Right lobe of liver (tissue), 6 donors: ENCODE measurements around the gene FLOT1. TPM values are rescaled to one million over a fixed set of nuclear protein-coding genes. Genes with fewer than 3 reads are reported as not detected.

Source experiments
- ATAC-seq, 4 donors: fragments of 200-7000 bp; cut with Tn5 transposase; one replicate each; pipeline ENCODE4 v1.9.1; 2020; ENCODE audit warnings: mild to moderate bottlenecking in 4 of 4, moderate library complexity in 4 of 4
- DNase-seq, 3 donors: peaks; one replicate each; pipeline ENCODE4 v3.0.0-alpha.2; 2020
- H3K27ac ChIP-seq, 3 donors: fragments of 200-600 bp; one replicate each; pipeline ENCODE4 v1.8.0; 2022
- H3K27me3 ChIP-seq, 2 donors: fragments of 200-600 bp; one replicate each; pipeline ENCODE4 v1.8.0; 2022
- H3K36me3 ChIP-seq, 4 donors: fragments of 200-600 bp; sonication (generic) in 1 of 4; one replicate each; pipeline versions ENCODE4 v1.5.1 to v1.8.0; 2017 to 2022; ENCODE audit warnings: control low read depth in 1 of 4
- H3K4me1 ChIP-seq, 4 donors: fragments of 200-600 bp; sonication (generic) in 1 of 4; one replicate each; pipeline versions ENCODE4 v1.5.1 to v1.8.0; 2017 to 2022; ENCODE audit warnings: control low read depth in 1 of 4
- H3K4me3 ChIP-seq, 3 donors: fragments of 200-600 bp; one replicate each; pipeline ENCODE4 v1.8.0; 2022
- H3K9me3 ChIP-seq, 4 donors: fragments of 200-600 bp; sonication (generic) in 1 of 4; one replicate each; pipeline versions ENCODE4 v1.5.1 to v1.8.0; 2017 to 2022; ENCODE audit warnings: control low read depth in 1 of 4
- POLR2A ChIP-seq: fragments of 450-650 bp; IDR thresholded peaks from one replicate; pipeline ENCODE4 v1.6.1; 2017; ENCODE audit warnings: antibody characterized with exemption, mild to moderate bottlenecking
- WGBS: methylation state at CpG from one replicate; pipeline ENCODE4 v1.1.6; 2018; ENCODE audit warnings: low coverage, low lambda C conversion rate; ENCODE audit not compliant: insufficient coverage; ENCODE audit errors: missing lambda C conversion rate; 5-methylcytosine and 5-hydroxymethylcytosine counted together
- intact Hi-C, 2 donors: fragments of 100-400 bp; cut with DNase I; formaldehyde crosslinking; loops; one replicate each; pipeline versions ENCODE4 v1.11.2 to v1.14.1; 2022
- total RNA-seq, 6 experiments: library from RNA; depleted of rRNA in 2 of 6; stranded (reverse); fragments of >200 nt in 2 of 6; fragmentation: NEBNext Ultra II Directional in 3 of 6; extraction: Animal tissue kit (Norgen Biotek cat#: 25700) in 3 of 6; gene quantifications; one replicate each; pipeline versions ENCODE4 v1.1.0 to v1.2.4, GENCODE V29; 2016 to 2023
- TF ChIP-seq, protein P1 (sequence below), 4 donors: fragments of 200-600 bp in 3 of 4; fragments of 450-650 bp in 1 of 4; IDR thresholded peaks; one replicate each; pipeline versions ENCODE4 v1.5.1 to v1.8.0; 2016 to 2022; ENCODE audit warnings: antibody characterized with exemption in 4 of 4, mild to moderate bottlenecking in 2 of 4
- donor health status: DM: no; HTN: yes; CAD: no.
- donor health status: DM: no; HTN: no; CAD: no.
- donor health status: DM: no; HTN: no; CAD: no.
- donor health status: DM: no; HTN: yes; CAD: no.
- donor health status: DM: no; HTN: yes; CAD: no.

FLOT1 gene
- total RNA-seq, 6 experiments from 2014 or later: 37.1 to 92.2 (median 73.5) TPM

DNA sequence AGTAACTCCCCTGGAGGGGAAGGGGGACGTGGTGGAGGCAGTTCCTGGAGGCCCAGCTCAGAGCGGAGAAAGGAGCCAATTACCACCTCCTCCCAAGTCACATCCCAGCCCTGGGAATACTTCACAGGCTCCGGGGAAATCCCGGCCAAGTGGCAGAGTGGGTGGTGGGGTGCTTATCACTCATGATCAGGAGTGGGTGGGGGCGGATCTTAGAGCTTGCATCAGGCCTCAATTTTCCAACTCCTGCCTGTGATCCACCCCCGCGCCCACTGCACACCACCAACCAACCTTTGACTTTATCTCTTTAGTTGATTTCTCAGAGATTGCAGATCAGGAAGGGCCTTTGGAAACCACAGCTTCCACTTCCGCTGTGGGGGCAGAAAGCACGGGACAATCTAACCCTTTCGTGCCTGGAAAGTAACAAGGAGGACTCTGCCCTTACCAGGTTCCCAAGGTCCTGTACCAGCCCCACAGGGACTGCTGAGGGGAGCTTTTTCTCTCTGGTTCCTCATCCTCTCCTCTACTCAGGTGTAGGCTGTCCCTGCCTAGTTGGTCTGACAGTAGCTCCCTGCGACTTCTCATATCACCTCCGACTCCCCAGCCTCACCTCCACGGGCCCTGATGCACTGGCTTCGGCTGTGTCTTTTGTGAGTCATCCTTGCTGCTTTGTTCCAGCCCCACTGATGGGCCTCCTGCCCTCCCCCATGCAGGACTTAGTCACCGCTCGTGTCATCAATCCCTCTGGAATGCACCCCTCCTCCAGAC is 26.8 kb upstream of the FLOT1 start:
- peak in 1 of 3 donors; percentile 83 for DNase-seq
- Histone ChIP-seq H3K27me3 (no peaks in the 10 kb centered on the region), H3K4me1 (peaks cover 0 to 22% (median 11%) of the 10 kb centered on the region in 4 donors), H3K9me3 (no peaks in the 10 kb centered on the region), H3K4me3 (no peak overlapping the region), H3K27ac (no peak overlapping the region), H3K36me3 (no peaks in the 10 kb centered on the region)
- intact Hi-C loops: no loop called here
- 25% methylated on average over 7 of the region's 16 CpGs for WGBS
- peak; percentile 20 to 83 (median 47) for ATAC-seq
- TF ChIP-seq, protein P1, sequence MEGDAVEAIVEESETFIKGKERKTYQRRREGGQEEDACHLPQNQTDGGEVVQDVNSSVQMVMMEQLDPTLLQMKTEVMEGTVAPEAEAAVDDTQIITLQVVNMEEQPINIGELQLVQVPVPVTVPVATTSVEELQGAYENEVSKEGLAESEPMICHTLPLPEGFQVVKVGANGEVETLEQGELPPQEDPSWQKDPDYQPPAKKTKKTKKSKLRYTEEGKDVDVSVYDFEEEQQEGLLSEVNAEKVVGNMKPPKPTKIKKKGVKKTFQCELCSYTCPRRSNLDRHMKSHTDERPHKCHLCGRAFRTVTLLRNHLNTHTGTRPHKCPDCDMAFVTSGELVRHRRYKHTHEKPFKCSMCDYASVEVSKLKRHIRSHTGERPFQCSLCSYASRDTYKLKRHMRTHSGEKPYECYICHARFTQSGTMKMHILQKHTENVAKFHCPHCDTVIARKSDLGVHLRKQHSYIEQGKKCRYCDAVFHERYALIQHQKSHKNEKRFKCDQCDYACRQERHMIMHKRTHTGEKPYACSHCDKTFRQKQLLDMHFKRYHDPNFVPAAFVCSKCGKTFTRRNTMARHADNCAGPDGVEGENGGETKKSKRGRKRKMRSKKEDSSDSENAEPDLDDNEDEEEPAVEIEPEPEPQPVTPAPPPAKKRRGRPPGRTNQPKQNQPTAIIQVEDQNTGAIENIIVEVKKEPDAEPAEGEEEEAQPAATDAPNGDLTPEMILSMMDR (IDR thresholded peaks at IDR 0.05): no peak
- TF ChIP-seq POLR2A: no peak

DNA sequence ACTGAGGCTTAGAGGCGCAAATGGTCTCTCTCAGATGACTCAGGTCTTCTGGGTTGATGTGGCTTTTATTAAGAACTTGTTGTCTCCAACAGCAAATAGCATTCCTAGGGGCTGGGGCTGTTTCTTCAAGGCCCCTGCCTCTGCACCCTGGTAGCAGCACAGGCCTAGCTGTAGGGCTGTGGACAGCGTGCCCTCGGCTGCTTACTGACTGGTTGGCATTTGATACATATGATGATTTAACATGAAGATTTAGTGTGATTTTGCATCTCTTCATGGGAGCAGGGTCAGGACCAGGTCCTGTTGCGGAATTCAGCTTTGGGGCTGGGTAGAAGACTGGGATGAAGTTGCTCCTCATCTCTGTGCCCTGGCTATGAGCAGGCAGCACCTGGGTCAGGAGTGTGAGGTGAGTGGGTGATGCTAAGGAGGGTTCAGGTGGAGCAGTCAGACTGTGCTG is 26.2 kb upstream of the FLOT1 start:
- H3K4me3 ChIP-seq: no peak overlapping the region
- H3K27ac ChIP-seq: no peak overlapping the region
- no peaks in the 10 kb centered on the region for H3K27me3 ChIP-seq
- DNase-seq: no peak
- no peaks in the 10 kb centered on the region for H3K36me3 ChIP-seq
- H3K9me3 ChIP-seq: no peaks in the 10 kb centered on the region
- H3K4me1 ChIP-seq: peaks cover 0 to 28% (median 14%) of the 10 kb centered on the region in 4 donors
- TF ChIP-seq, protein P1 (IDR thresholded peaks at IDR 0.05): no peak
- TF ChIP-seq POLR2A: no peak
- intact Hi-C loops: no loop called here
- WGBS: 100% methylated on average over 4 of the region's 4 CpGs
- no peak for ATAC-seq

DNA sequence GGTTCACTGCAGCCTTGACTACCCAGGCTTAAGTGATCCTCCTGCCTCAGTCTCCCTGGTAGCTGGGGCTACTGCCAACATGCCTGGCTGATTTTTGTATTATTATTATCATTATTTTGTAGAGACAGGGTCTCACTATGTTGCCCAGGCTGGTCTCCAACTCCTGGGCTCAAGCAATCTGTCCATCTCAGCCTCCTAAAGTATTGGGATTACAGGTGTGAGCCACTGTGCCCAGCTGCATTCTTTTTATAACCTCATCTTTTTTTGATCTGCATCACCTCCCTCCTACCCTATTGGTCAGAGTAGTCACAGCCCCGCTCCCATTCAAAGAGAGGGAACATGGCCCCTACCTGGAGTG is 25.4 kb upstream of the FLOT1 start:
- no peak overlapping the region for H3K27ac ChIP-seq
- WGBS: 100% methylated on average over 1 of the region's 1 CpG
- intact Hi-C loops: no loop called here

DNA sequence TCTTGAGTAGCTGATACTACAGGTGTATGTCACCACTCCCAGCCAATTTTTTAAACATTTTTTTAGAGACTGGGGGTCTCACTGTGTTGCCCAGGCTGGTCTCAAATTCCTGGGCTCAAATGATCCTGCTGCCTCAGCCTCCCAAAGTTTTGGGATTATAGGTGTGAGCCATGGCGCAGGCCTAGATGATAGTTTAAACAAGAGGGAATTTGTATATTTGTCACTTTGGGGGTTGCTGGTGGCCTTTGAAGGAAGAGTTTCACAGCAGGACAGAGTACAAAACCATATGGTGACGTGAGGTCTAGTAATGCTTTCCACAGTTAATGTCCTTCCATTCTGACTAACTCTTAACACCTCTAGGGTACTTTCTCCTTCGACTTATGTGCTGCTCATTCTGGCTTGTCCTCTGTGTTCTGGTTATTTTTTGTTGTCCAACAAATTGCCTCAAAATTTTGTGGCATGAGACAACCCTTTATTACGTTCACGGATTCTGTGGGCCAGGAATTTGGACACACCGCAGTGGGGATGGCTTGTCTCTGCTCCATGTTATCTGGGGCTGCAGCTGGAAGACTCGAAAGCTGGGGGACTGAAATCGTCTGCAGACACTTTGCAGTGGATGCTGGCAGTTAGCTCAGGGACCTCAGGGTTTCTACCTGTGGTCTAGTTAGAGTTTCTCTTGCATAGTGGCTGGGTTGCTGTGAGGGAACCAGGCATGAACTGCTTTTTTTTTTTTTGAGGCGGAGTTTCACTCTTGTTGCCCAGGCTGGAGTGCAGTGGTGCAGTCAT is 24.9 kb upstream of the FLOT1 start:
- WGBS: 94% methylated on average over 5 of the region's 9 CpGs
- intact Hi-C loops: no loop called here
- no peaks in the 10 kb centered on the region for H3K27me3 ChIP-seq
- no peak for DNase-seq
- H3K9me3 ChIP-seq: no peaks in the 10 kb centered on the region
- no peak for ATAC-seq
- no peaks in the 10 kb centered on the region for H3K36me3 ChIP-seq
- peaks cover 0 to 35% (median 14%) of the 10 kb centered on the region in 4 donors for H3K4me1 ChIP-seq
- H3K4me3 ChIP-seq: no peak overlapping the region
- TF ChIP-seq POLR2A: no peak
- TF ChIP-seq, protein P1 (IDR thresholded peaks at IDR 0.05): no peak
- peak overlapping the region in 1 of 3 donors; percentile 20 for H3K27ac ChIP-seq

More for the DNA sequence above, 25.4 kb upstream of the FLOT1 start:
- TF ChIP-seq, protein P1 (IDR thresholded peaks at IDR 0.05): no peak
- no peak for TF ChIP-seq POLR2A
- H3K4me1 ChIP-seq: peaks cover 0 to 35% (median 14%) of the 10 kb centered on the region in 4 donors
- DNase-seq: no peak
- ATAC-seq: no peak
- no peaks in the 10 kb centered on the region for H3K27me3 ChIP-seq
- no peak overlapping the region for H3K4me3 ChIP-seq
- H3K36me3 ChIP-seq: no peaks in the 10 kb centered on the region
- H3K9me3 ChIP-seq: no peaks in the 10 kb centered on the region
